HCT116 (cell line): ENCODE data around the gene SGPP2. TPM values are rescaled to one million over a fixed set of nuclear protein-coding genes. Genes with fewer than 3 reads are reported as not detected.

Experiments used
- ATAC-seq: fragments of 200-7000 bp; cut with Tn5 transposase; 2 replicates; pipeline ENCODE4 v1.9.1; 2020; ENCODE audit warnings: mild to moderate bottlenecking, moderate library complexity
- BruUV-seq: library from RNA; stranded (reverse); fragments of 400-500 nt; replicated peaks from 2 replicates; lab custom pipeline; 2021; lab: Mats Ljungman, UMichigan
- CTCF ChIA-PET: fragments of 300-600 bp; sonication (Branson Sonifier 250); formaldehyde crosslinking; loops from one replicate; lab custom pipeline; 2021; ENCODE audit warnings: antibody characterized with exemption; lab: Charles Lee
- POLR2A ChIA-PET: fragments of 300-600, 350-600 bp; sonication (Branson Sonifier 250); formaldehyde crosslinking; loops from one replicate; lab custom pipeline; 2021; ENCODE audit warnings: antibody characterized with exemption; lab: Charles Lee
- RAD21 ChIA-PET, 2 experiments: fragments of 300-600 bp; sonication (Branson Sonifier 250); formaldehyde crosslinking; loops; one replicate each; lab custom pipeline; 2023; ENCODE audit warnings: low total read pairs in 2 of 2; ENCODE audit not compliant: uncharacterized antibody in 2 of 2, unreplicated experiment in 2 of 2, low non-redundant PET in 1 of 2; lab: Charles Lee
- DNase-seq: peaks from one replicate; pipeline ENCODE4 v3.0.0-alpha.2; 2010; ENCODE audit warnings: low read depth, low spot score
- H2AFZ ChIP-seq: fragments of 200-600 bp; shearing (Covaris generic), sonication (generic); 2 replicates; pipeline ENCODE4 v1.6.1; 2017; ENCODE audit warnings: low read depth, mixed run types, mixed read lengths, antibody characterized with exemption, low read length; ENCODE audit not compliant: poor library complexity, severe bottlenecking
- H3K27ac ChIP-seq: 2 replicates; pipeline ENCODE4 v1.5.1; 2012; ENCODE audit warnings: low read depth, low read length
- H3K27me3 ChIP-seq: fragments of 200-600 bp; sonication (generic); 2 replicates; pipeline ENCODE4 v1.6.1; 2016; ENCODE audit warnings: mixed run types, low read length, mixed read lengths; ENCODE audit not compliant: insufficient read depth
- H3K36me3 ChIP-seq, 2 experiments: fragments of 200-500 bp in 1 of 2; fragments of 200-600 bp in 1 of 2; sonication (Bioruptor generic) in 1 of 2; sonication (generic) in 1 of 2; 2 replicates each; pipeline versions ENCODE4 v1.5.1 to v1.6.1; 2014 to 2016; ENCODE audit warnings: low read length in 2 of 2, inconsistent platforms in 1 of 2, mixed read lengths in 1 of 2, mixed run types in 1 of 2; ENCODE audit not compliant: insufficient read depth in 2 of 2, control insufficient read depth in 1 of 2
- H3K4me1 ChIP-seq, 2 experiments: fragments of 200-600 bp in 1 of 2; sonication (generic) in 1 of 2; 2 replicates each; pipeline versions ENCODE4 v1.5.1 to v1.6.1; 2012 to 2017; ENCODE audit warnings: low read length in 2 of 2, inconsistent platforms in 1 of 2, mild to moderate bottlenecking in 1 of 2, mixed read lengths in 1 of 2, mixed run types in 1 of 2, moderate library complexity in 1 of 2; ENCODE audit not compliant: insufficient read depth in 2 of 2, control insufficient read depth in 1 of 2
- H3K4me2 ChIP-seq: fragments of 200-600 bp; sonication (generic); 2 replicates; pipeline ENCODE4 v1.6.1; 2017; ENCODE audit warnings: mixed run types, low read length, mixed read lengths
- H3K4me3 ChIP-seq, 2 experiments: fragments of 200-600 bp in 1 of 2; sonication (generic) in 1 of 2; replicated peaks in 1 of 2; 2 replicates each; pipeline ENCODE4 v1.5.1; 2011 to 2016; ENCODE audit warnings: low read length in 2 of 2, control low read depth in 1 of 2, low read depth in 1 of 2, mild to moderate bottlenecking in 1 of 2, mixed read lengths in 1 of 2, mixed run types in 1 of 2
- H3K79me2 ChIP-seq: fragments of 200-600 bp; sonication (generic); 2 replicates; pipeline ENCODE4 v1.6.1; 2017; ENCODE audit warnings: mild to moderate bottlenecking, mixed run types, low read length, moderate library complexity, mixed read lengths; ENCODE audit not compliant: insufficient read depth
- H3K9ac ChIP-seq: fragments of 200-600 bp; sonication (generic); 2 replicates; pipeline ENCODE4 v1.6.1; 2016; ENCODE audit warnings: low read length, mixed read lengths
- H3K9me2 ChIP-seq: fragments of 200-600 bp; sonication (generic), shearing (Covaris generic); 2 replicates; pipeline ENCODE4 v1.6.1; 2017; ENCODE audit warnings: mixed run types, mild to moderate bottlenecking, moderate library complexity; ENCODE audit not compliant: insufficient read depth
- H3K9me3 ChIP-seq, 2 experiments: fragments of 200-500 bp in 1 of 2; fragments of 200-600 bp in 1 of 2; sonication (Bioruptor generic) in 1 of 2; sonication (generic) in 1 of 2; 2 replicates each; pipeline ENCODE4 v1.6.1; 2014 to 2017; ENCODE audit warnings: low read length in 2 of 2, mixed read lengths in 2 of 2, inconsistent platforms in 1 of 2, low read depth in 1 of 2, mild to moderate bottlenecking in 1 of 2, mixed run types in 1 of 2, moderate library complexity in 1 of 2; ENCODE audit not compliant: control insufficient read depth in 1 of 2, insufficient read depth in 1 of 2
- H4K20me1 ChIP-seq: fragments of 200-600 bp; sonication (generic), shearing (Covaris generic); 2 replicates; pipeline ENCODE4 v1.6.1; 2017; ENCODE audit warnings: mixed run types, mild to moderate bottlenecking, moderate library complexity; ENCODE audit not compliant: insufficient read depth
- ELF1 ChIP-seq: IDR thresholded peaks from 2 replicates; pipeline ENCODE4 v1.6.1; 2012; ENCODE audit warnings: low read depth, borderline replicate concordance
- EZH2 ChIP-seq: fragments of 200-600 bp; sonication (generic); IDR thresholded peaks from 2 replicates; pipeline ENCODE4 v1.6.1; 2017; ENCODE audit warnings: antibody characterized with exemption, mixed run types
- FOSL1 ChIP-seq: IDR thresholded peaks from 2 replicates; pipeline ENCODE4 v1.6.1; 2012; ENCODE audit warnings: low read depth
- POLR2AphosphoS5 ChIP-seq: IDR thresholded peaks from 2 replicates; pipeline ENCODE4 v1.6.1; 2011; ENCODE audit warnings: mild to moderate bottlenecking, low read depth, low read length, moderate library complexity
- SIN3A ChIP-seq: IDR thresholded peaks from 2 replicates; pipeline ENCODE4 v1.6.1; 2012; ENCODE audit warnings: low read depth
- TCF7L2 ChIP-seq: IDR thresholded peaks from 2 replicates; pipeline ENCODE4 v1.7.0; 2011; ENCODE audit warnings: borderline replicate concordance, inconsistent platforms; ENCODE audit not compliant: insufficient read depth, insufficient read length; ENCODE audit errors: extremely low read depth
- intact Hi-C: fragments of 100-400 bp; cut with micrococcal nuclease; formaldehyde crosslinking; loops from 2 replicates; pipeline ENCODE4 v1.10.0; 2022
- total RNA-seq: library from RNA; stranded (reverse); gene quantifications from one replicate; pipeline ENCODE4 v1.2.1, GENCODE V29; 2021; ENCODE audit not compliant: unreplicated experiment
- TF ChIP-seq, protein P1 (sequence below): IDR thresholded peaks from 2 replicates; pipeline ENCODE4 v1.6.1; 2012
- TF ChIP-seq, protein P2 (sequence below): IDR thresholded peaks from 2 replicates; pipeline ENCODE4 v1.6.1; 2011; ENCODE audit warnings: mild to moderate bottlenecking, low read length, moderate library complexity; ENCODE audit not compliant: insufficient replicate concordance; ENCODE audit errors: extremely low read depth

The SGPP2 gene
- total RNA-seq, 1 experiment from 2014 or later = 1.6 TPM

DNA sequence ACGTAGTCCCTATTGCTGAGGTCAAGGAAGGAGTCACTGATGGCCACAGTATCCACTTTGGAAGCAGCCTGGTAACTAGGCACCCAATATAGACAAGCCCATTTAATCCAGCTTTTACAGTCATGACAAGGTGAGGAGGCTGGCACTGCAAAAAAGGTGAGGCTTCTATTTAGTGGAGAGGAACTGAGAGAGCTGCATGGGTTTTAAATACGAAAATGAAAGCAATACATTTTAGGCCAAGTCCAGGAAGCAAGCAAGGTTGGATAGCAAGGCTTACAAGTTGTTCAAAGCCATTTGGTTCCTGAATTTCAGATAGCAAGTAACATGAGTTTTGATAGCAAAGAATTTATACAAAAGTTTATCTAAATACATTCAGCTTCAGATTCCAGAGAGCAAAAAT lies 80.4 kb downstream of the SGPP2 start (continued):
- TF ChIP-seq, protein P1, sequence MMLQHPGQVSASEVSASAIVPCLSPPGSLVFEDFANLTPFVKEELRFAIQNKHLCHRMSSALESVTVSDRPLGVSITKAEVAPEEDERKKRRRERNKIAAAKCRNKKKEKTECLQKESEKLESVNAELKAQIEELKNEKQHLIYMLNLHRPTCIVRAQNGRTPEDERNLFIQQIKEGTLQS = no peak
- TF ChIP-seq POLR2AphosphoS5 (no peak), FOSL1 (no peak)
- TF ChIP-seq, protein P2, sequence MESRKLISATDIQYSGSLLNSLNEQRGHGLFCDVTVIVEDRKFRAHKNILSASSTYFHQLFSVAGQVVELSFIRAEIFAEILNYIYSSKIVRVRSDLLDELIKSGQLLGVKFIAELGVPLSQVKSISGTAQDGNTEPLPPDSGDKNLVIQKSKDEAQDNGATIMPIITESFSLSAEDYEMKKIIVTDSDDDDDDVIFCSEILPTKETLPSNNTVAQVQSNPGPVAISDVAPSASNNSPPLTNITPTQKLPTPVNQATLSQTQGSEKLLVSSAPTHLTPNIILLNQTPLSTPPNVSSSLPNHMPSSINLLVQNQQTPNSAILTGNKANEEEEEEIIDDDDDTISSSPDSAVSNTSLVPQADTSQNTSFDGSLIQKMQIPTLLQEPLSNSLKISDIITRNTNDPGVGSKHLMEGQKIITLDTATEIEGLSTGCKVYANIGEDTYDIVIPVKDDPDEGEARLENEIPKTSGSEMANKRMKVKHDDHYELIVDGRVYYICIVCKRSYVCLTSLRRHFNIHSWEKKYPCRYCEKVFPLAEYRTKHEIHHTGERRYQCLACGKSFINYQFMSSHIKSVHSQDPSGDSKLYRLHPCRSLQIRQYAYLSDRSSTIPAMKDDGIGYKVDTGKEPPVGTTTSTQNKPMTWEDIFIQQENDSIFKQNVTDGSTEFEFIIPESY = no peak

DNA sequence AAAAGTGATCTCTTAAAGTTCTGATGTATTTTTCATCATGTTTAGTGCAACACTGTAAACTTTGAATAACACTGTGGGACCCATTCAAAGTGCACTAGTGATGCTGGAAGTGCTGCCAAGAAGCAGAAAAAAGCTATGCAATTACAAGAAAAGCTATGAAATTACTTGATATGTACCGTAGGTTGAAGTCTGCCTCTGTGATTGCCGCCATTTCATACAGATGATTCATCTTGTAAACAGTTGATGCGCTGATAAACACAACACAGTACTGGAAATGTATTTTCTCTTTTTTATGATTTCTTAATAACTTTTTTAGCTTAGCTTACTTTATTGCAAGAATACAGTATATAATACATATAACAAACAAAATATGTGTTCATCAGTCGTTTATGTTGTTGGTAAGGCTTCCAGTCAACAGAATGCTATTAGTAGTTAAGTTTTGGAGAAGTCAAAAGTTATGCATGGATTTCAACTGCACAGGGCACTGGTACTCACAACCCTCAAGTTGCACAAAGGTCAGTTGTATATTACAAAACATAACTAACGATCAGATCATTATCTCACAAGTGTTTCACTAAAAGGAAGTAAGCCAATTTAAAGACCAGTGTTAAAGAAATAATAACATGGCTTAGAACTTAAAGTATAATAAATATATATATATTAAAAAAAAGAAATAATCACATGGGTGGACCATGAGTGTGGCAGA lies 82.0 kb downstream of the SGPP2 start:
- intact Hi-C loops = no loop called here
- Histone ChIP-seq H3K36me3 (no peaks in the 10 kb centered on the region), H3K4me2 (no peak overlapping the region), H3K27ac (no peak overlapping the region), H4K20me1 (no peaks in the 10 kb centered on the region), H3K4me3 (no peak overlapping the region), H3K9me3 (no peaks in the 10 kb centered on the region), H3K27me3 (peaks cover 16% of the 10 kb centered on the region), H3K9me2 (no peaks in the 10 kb centered on the region), H3K4me1 (no peaks in the 10 kb centered on the region), H3K9ac (no peak overlapping the region), H2AFZ (no peak overlapping the region), H3K79me2 (no peaks in the 10 kb centered on the region)
- DNase-seq = no peak
- ChIA-PET POLR2A (no interaction called here), CTCF (no interaction called here), RAD21 (no interaction called here)
- no peak for TF ChIP-seq POLR2AphosphoS5
- no peak for TF ChIP-seq ELF1
- TF ChIP-seq SIN3A = no peak
- TF ChIP-seq TCF7L2 = no peak
- TF ChIP-seq EZH2 = no peak
- ATAC-seq = no peak
- no TSS peak for BruUV-seq
